Activated CD4-positive, alpha-beta T cell treated with anti-CD3 and anti-CD28 coated beads, Interleukin-2, amount 50 U/mL, for 24 hours (primary cell): Measurements from ENCODE around the gene POLD1.
"Not testable (repeated sequence)": the region's sequence is repeated elsewhere in the genome, so short reads cannot be mapped to it uniquely, and the experiment has no call there.

Experiments used
- DNase-seq, 2 donors: peaks; one replicate each; pipeline ENCODE4 v3.0.0-alpha.2; 2020; ENCODE audit warnings: low read depth in 1 of 2, low spot score in 1 of 2

POLD1 gene

GRCh38 chr19:50365434-50366306, 18.5 kb upstream of the POLD1 start, which contains the start of gene NAPSA:
NAPSA (minus strand) TSS chr19:50365639; CDS start chr19:50365621, 18 bp downstream.
- DNase-seq, result no peak

DNA sequence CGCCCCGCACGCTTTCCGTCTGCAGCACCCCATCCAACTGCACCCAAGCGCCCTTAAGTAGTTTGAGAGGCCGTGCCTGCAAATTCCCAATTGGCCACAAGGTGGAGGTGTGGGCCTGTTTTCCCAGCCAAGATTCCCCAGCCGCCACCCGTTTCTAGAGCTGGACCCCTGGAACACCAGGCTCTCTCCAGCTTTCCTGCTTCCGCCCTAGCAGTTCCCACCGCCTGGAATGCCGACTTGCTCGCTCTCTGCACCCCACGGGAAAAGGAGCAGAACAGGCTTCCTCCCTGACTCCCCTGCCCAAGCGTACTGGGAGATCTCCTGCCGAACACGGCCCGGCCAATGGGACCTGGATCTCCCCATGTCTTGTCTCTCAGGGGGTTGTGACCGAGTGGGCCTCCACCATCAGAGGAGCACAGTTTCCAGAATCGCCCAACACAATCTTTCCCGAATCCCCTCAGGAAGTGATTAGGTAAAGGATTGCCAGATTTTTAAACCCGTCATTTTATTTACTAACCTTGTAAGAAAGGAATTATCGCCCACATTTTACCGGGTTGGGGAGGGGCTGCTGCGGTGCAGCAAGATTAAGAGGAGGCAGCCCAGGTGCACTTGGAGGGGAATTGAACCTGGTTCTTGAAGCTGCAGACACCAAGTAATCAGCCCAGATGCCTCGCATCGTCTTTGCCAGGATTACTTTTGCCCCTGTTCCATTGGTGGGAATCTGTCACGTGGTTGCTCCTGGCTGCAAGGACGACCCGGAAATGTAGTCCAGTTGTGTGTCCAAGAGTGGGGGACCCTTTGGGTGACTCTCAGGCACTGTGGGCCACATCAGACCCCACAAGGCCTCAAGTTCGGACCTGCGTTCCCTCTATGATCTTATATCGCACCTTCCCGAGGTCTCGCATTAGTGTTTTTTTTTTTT, 15.2 kb upstream of the POLD1 start:
- peak; percentile 67 to 71 for DNase-seq

- no peak for DNase-seq
Measured at GRCh38 chr19:50371914-50372475, 12.2 kb upstream of the POLD1 start.

- DNase-seq, result peak; percentile 87 to 93
Measured at GRCh38 chr19:50376166-50377050, 7.7 kb upstream of the POLD1 start, which contains the start of gene NR1H2. NR1H2 (plus strand) TSS chr19:50376457; CDS start chr19:50377606, 1,149 bp downstream.

GRCh38 chr19:50377051-50377461, 7.1 kb upstream of the POLD1 start:
- no peak for DNase-seq

DNA sequence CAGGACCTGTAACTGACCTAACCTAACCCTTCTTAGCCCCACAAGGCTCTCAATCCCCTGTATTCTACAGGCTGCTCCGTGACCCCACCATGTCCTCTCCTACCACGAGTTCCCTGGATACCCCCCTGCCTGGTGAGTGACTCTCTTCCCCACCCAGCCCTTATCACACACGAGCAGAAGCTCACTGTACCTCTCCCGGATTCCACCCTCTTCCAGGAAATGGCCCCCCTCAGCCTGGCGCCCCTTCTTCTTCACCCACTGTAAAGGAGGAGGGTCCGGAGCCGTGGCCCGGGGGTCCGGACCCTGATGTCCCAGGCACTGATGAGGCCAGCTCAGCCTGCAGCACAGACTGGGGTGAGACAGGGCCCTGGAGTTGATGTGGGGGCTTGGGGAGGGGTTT, 6.6 kb upstream of the POLD1 start:
- no peak for DNase-seq

GRCh38 chr19:50378169-50378862, 5.8 kb upstream of the POLD1 start:
- DNase-seq, result no peak

GRCh38 chr19:50378863-50379236, 5.3 kb upstream of the POLD1 start:
- no peak for DNase-seq

- no peak for DNase-seq
Measured at GRCh38 chr19:50379602-50380001, 4.5 kb upstream of the POLD1 start.

DNA sequence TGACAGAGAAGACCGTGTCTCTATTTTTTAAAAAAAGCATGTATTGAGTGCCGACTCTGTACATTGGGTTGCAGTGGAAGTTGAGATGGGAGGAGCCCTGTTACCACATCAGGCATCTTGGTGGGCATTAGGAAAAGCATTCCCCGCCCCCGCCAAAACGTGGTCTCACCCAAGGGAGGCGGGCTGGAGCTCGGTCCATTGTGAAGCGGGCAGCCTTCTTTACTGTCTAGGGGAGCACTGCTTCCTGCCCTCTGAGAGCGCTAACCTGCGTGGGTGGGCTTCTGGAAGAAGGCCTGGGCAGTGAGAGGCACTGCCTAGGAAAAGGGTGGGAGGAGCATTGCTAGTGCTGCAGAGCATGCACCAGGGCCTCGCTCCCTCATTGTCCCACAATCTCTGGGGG, 4.0 kb upstream of the POLD1 start:
- DNase-seq, result no peak

DNA sequence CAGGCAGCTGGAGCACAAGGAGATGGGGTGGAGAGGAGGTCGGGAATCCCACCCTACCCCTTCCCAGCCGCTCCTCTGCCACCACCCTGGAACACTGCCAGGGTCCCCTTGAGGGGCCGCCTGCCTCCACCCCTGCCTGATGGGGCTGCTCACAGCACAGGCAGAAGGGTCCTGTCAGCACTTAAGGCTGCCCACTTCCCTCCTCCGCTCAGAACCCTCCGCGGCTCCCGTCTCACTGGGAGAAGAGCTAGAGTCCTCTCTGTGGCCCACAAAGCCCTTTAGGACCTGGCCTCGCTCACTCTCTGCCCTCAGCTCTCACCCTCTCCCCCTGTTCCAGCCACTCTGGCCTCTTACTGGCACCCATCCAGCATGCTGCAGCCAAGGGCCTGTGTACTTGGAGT, 3.4 kb upstream of the POLD1 start:
- no peak for DNase-seq

- DNase-seq, result no peak
Measured at GRCh38 chr19:50381881-50382729, 2.0 kb upstream of the POLD1 start.

- DNase-seq, result no peak
Measured at GRCh38 chr19:50383001-50383851, 921 bp upstream of the POLD1 start.

- no peak for DNase-seq
Measured at GRCh38 chr19:50384685-50385535, 763 bp downstream of the POLD1 start.

DNA sequence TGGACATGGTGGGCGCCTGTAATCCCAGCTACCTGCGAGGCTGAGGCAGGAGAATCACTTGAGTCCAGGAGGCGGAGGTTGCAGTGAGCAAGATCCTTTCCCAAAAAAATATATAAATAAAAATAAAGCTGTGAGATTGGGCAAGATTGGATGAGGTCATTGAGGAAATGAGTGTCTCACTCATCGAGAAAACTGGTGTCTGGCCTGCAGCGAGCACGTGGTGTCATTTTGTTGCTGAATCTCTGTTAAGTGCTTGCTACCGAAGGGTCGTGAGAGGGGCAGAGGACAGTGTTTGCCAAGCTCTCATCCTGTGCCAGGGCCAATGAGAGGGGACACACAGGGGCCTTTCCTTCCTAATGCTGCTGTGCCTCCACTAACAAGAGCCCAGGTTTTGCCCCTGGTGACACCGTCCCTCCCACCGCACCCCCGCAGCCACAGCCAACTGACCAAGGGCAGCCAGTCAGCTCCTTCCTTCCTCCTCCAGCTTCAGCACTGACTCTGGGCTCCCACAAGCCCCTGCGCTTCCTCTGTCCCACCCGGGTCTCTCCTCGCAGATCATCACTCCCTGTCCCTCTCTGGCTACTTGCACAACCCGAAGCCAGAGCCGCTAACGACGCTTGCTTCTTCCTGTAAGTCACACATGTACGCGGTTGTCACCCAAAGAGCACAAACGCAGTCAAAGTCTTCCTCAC, 3.2 kb downstream of the POLD1 start:
- no peak for DNase-seq

DNA sequence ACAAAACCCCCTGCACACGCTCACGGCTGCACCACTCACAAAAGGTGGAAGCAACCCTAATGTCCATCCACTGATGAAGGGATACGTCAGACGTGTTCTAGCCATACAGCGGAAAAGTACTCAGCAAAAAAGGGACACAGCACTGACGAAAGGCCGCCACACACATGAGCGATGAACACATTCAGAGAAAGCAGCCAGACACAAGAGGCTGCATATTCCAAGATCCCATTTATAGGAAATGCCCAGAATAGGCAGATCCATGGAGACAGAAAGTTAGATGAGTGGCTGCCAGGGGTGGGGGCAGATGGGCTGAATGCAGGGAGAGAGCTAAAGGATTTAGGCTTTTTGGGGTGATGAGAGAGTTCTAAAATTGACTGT, 3.7 kb downstream of the POLD1 start:
- DNase-seq, result no peak

GRCh38 chr19:50390295-50390694, 6.1 kb downstream of the POLD1 start:
- not testable (repeated sequence) for DNase-seq
